ENCODE measurements around the gene NKX3-2.
A peak's percentile ranks its signal among the peaks of the same experiment; 100 is the strongest.
"Not testable (repeated sequence)": the region's sequence is repeated elsewhere in the genome, so short reads cannot be mapped to it uniquely, and the experiment has no call there.

Gene NKX3-2

GRCh38 chr4:13543839-13544605 lies at the start of gene NKX3-2:
NKX3-2 (minus strand) TSS chr4:13544508; CDS start chr4:13544414, 94 bp downstream.
- DNase-seq (ENCODE audit: low read depth in 3 of 3): no peak

GRCh38 chr4:13592220-13592619 lies 47.9 kb upstream of the NKX3-2 start:
- DNase-seq (ENCODE audit: low read depth in 3 of 3): no peak

GRCh38 chr4:13590766-13591165 lies 46.5 kb upstream of the NKX3-2 start:
- DNase-seq (ENCODE audit: low read depth in 3 of 3): no peak

GRCh38 chr4:13588954-13589353 lies 44.6 kb upstream of the NKX3-2 start:
- DNase-seq (ENCODE audit: low read depth in 3 of 3): no peak

- no peak for DNase-seq (ENCODE audit: low read depth in 3 of 3)
Observed at GRCh38 chr4:13584481-13584880, 40.2 kb upstream of the NKX3-2 start.

GRCh38 chr4:13580036-13580435 lies 35.7 kb upstream of the NKX3-2 start:
- DNase-seq (ENCODE audit: low read depth in 3 of 3): no peak

GRCh38 chr4:13577660-13578059 lies 33.4 kb upstream of the NKX3-2 start:
- DNase-seq (ENCODE audit: low read depth in 3 of 3): no peak

GRCh38 chr4:13570916-13571315 lies 26.6 kb upstream of the NKX3-2 start:
- no peak for DNase-seq (ENCODE audit: low read depth in 3 of 3)

- DNase-seq (ENCODE audit: low read depth in 3 of 3): no peak
Observed at GRCh38 chr4:13567125-13567524, 22.8 kb upstream of the NKX3-2 start.

GRCh38 chr4:13562876-13563275 lies 18.6 kb upstream of the NKX3-2 start:
- DNase-seq (ENCODE audit: low read depth in 3 of 3): no peak

GRCh38 chr4:13561673-13562072 lies 17.4 kb upstream of the NKX3-2 start:
- DNase-seq (ENCODE audit: low read depth in 3 of 3): no peak

GRCh38 chr4:13560111-13560510 lies 15.8 kb upstream of the NKX3-2 start:
- not testable (repeated sequence) for DNase-seq (ENCODE audit: low read depth in 3 of 3)

- no peak for DNase-seq (ENCODE audit: low read depth in 3 of 3)
Observed at GRCh38 chr4:13559413-13559812, 15.1 kb upstream of the NKX3-2 start.

- no peak for DNase-seq (ENCODE audit: low read depth in 3 of 3)
Observed at GRCh38 chr4:13558881-13559280, 14.6 kb upstream of the NKX3-2 start.

- DNase-seq (ENCODE audit: low read depth in 3 of 3): no peak
Observed at GRCh38 chr4:13555325-13555724, 11.0 kb upstream of the NKX3-2 start.

GRCh38 chr4:13553081-13553480 lies 8.8 kb upstream of the NKX3-2 start:
- DNase-seq (ENCODE audit: low read depth in 3 of 3): no peak

- peak; percentile 80 to 84 (median 81) for DNase-seq (ENCODE audit: low read depth in 3 of 3)
Observed at GRCh38 chr4:13548984-13549546, 4.8 kb upstream of the NKX3-2 start.

- no peak for DNase-seq (ENCODE audit: low read depth in 3 of 3)
Observed at GRCh38 chr4:13548059-13548983, 4.0 kb upstream of the NKX3-2 start.

- DNase-seq (ENCODE audit: low read depth in 3 of 3): no peak
Observed at GRCh38 chr4:13547485-13548041, 3.3 kb upstream of the NKX3-2 start.

- DNase-seq (ENCODE audit: low read depth in 3 of 3): no peak
Observed at GRCh38 chr4:13546941-13547484, 2.7 kb upstream of the NKX3-2 start.

- DNase-seq (ENCODE audit: low read depth in 3 of 3): no peak
Observed at GRCh38 chr4:13546142-13546940, 2.0 kb upstream of the NKX3-2 start.
